ENCODE results near the gene AAK1.
"Not testable (repeated sequence)": the region's sequence is repeated elsewhere in the genome, so short reads cannot be mapped to it uniquely, and the experiment has no call there.

DNA sequence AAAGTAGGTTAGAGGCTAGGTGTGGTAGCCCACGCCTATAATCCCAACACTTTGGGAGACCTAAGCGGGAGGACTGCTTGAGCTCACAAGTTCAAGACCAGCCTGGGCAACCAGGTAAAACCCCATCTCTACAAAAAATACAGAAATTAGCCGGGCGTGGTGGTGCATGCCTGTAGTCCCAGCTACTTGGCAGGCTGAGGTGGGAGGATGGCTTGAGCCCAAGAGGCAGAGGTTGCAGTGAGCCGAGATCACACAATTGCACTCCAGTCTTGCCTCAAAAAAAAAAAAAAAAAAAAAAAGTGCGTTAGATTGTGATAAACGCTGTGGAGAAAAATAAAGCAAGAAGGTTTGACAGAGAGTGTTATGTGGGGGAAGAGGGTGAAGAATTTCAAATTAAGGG is 36.8 kb downstream of the AAK1 start:
- not testable (repeated sequence) for TF ChIP-seq EZH2 (IDR thresholded peaks at IDR 0.05; ENCODE audit: insufficient read depth, low read length)
- TF ChIP-seq, protein P1, sequence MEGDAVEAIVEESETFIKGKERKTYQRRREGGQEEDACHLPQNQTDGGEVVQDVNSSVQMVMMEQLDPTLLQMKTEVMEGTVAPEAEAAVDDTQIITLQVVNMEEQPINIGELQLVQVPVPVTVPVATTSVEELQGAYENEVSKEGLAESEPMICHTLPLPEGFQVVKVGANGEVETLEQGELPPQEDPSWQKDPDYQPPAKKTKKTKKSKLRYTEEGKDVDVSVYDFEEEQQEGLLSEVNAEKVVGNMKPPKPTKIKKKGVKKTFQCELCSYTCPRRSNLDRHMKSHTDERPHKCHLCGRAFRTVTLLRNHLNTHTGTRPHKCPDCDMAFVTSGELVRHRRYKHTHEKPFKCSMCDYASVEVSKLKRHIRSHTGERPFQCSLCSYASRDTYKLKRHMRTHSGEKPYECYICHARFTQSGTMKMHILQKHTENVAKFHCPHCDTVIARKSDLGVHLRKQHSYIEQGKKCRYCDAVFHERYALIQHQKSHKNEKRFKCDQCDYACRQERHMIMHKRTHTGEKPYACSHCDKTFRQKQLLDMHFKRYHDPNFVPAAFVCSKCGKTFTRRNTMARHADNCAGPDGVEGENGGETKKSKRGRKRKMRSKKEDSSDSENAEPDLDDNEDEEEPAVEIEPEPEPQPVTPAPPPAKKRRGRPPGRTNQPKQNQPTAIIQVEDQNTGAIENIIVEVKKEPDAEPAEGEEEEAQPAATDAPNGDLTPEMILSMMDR (IDR thresholded peaks at IDR 0.05; ENCODE audit: insufficient read depth, low read depth, low read length), result not testable (repeated sequence)

Measured in astrocyte (in vitro differentiated cells and primary cell).